Brain pericyte (primary cell): ENCODE data around the gene SHH.
A peak's percentile ranks its signal among the peaks of the same experiment; 100 is the strongest.

Experiments
- DNase-seq: peaks from one replicate; pipeline ENCODE4 v3.0.0-alpha.2; 2012; ENCODE audit warnings: low read depth, low spot score

Gene SHH

DNA sequence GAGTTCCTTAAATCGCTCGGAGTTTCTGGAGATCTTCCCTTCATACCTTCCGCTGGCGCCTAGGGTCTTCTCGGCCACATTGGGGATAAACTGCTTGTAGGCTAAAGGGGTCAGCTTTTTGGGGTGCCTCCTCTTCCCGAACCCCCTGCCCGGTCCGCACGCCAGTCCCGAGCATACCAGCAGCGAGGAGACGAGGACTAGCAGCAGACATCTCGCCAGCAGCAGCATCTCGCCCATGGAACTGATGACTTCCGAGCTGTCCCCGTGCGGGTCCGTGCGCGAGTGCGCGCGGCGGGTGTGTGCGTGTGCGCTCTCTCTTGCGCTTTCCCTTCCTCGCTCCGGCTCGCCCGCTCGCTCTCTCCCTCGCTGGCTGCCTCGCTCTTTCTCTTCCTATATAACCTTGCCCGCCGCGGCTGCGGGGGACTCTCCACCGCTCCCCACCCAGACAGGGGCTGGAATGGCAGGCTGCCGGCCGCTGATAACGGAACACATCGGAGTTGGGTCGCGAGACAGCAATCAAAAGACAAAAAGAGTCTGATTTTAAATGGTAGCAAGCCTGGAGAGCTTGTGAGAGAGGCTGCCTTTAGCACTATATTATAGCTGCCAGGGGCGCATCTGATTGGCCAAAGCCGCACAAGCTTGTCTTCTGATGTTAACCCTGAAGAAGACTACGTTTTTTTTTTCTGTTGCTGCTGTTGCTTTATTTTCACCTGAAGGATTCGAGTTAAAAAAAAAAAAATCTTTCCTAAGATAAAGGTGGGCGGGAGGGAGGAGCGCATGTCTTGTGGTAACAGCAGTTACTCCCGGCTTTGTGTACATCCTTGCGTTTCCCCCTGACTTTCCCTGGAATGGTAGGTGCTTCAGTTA, at the start of gene SHH:
Gene SHH (minus strand): TSS at position 569 of the 867 bp plus-strand sequence. CDS start 341 bp downstream, at position 228.
- no peak for DNase-seq

DNA sequence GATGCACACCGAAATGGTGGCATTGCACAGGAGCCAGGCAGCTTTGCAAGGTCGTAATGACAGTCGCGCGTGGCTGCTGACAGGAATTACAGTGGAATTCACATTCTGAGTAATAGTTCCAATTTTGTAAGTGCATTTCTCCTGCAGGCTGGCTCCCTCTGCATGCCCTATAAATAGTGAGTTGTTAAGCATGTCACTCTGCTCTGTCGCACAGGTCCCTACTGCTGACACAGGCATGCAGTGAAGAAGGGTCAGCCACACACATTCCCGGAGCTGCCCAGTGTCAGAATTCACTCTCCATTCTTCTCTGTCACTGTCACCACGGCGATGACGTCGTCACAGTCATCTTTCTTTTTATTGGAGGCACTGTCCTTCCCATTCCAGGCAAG, 49.2 kb upstream of the SHH start:
- no peak for DNase-seq

DNA sequence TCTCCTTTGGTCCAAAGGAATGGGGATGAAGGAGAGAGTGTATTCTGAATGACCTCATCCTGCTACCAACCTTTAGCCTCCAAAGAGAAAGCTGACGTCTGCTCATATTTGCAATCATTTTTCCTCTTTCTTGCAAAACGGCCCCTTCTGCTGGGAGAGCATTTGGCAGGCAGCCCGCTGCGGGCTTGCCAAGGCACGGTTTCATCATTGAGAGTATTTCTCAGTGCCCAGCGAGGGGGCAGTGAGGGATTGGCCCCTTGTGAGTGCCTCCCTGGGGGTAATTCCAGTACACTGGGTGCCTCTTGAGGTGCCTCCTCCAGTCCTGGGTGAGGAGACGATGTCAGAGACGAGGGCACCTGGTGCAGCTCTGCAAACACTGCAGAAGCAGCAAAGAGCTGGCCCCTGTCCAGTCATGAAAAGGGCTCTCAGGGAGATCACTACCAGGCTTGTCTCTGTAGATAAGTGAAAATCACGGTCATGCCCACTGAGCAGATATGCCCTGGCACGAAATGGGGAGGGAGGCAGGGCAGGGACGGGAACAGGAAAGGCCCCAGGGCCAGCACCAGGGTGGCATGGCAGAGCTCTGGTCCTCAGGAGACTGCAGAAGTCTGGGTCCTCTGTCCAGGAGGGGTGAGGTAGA, 48.7 kb upstream of the SHH start:
- DNase-seq = peak; percentile 62

DNA sequence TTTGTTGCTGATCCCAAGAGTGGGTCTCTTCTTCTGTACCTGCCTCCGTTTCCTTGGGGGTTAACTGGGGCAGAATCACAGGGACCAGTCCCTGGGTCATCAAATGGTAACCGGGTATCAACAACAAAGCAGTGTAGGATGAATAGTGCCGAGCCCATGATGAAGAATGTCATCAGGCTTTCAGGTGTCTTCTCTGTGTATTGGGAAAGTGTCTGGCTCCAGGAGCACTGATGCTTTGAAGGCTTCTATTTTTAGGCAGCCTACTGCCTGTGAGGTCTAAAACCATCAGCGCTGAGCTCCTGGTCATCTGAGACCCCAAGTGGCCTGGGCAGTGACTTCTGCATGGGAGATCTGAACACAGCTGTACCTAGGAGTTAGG, 48.2 kb upstream of the SHH start:
- DNase-seq = no peak

DNA sequence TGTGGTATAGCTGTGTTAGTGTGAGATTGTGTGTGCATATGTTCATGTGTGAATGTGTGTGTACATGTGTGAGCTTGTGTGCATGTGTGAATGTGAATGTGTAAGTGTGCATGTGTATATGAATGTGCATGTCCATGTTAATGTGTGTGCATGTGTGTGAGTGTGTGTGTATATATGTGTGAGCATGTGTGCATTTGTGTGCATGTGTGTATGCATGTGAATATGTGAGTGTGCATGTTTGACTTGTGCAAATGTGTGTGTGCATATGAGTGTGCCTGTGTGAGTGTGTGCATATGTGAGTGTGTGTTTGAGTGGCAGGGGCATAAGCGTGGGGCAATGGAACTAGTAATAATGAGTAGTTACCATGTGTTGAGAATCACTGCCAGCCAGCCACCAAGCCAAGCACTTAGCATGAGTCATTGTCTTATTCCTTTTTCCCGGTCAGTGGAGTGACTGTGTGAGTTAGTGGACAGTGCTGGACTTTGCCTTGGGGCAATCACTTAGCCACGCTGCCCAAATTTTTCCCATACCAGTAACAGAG, 46.3 kb upstream of the SHH start:
- DNase-seq = no peak

DNA sequence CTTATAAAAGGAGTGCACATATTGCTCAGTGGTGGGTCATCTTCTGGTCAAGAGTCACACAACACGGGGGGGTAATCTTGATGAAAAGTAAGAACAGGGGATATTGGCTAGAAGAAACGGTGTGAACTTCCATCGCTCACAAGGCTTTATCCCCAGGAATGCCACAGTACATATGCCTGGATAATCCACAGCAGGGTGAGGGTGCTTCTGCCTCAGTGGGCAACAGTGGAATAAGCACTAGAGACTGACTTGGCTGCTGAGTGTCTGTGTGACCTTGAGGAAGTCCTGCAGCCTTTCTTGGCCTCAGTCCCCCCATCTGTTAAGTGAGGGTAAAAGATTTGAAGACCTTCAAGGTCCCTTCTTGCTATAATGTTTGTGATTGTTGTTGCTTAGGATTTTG, 44.9 kb upstream of the SHH start:
- no peak for DNase-seq

DNA sequence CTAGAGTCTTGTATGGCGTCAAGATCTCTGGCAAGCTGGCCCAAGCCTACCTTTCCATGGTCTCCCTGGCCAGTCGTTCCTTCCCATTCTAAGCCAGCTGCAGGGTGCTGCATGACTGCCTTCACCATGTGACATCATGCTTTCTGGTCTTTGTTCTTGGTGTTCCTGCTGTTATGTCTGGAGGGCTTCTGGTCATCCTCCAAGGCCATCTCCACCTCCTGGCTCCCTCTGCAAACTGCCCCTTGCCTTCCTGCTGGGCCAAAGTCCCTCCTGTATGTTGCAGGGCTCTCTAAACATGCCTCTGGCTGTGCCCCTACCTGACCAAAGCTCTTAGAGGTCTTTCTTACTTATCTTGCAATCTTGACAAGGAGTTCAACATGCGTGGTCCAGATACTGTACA, 44.4 kb upstream of the SHH start:
- no peak for DNase-seq

DNA sequence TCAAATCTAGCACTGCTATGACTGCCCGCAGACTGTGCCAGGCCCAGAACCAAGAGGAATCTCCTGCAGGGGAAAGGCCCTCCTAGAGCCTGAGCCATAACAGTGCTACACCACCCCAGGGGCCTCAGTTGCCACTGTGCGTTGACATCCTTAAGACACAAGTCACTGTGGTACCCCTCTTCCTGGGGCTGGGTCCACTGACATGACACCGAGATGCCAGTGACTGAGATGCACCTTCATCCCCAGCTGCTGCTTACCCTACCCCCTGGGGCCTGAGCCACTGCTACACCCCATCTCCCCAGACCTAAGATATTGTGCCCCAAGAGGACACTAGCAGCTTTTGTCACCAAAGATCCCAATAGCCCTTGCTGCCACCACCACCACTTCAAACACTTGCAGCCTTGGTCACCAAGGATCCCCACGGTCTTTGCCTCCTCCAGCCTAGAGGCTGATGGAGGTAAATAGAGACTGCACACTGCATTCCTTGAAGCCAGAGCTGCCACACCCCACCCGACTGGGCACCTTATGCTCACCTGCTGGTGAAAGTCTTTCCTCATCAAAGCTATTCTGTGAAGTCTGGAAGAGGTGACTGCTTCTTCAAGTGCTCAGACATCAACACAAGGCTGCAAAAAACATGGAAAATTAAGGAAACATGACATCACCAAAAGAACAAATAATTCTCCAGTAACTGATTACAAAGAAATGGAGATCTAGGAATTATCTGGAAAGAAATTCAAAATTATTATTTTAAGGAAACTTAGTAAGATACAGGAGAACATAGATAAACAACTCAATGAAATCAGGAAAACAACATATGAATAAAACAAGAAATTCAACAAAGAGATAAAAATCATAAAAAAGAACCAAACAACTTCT, 40.4 kb upstream of the SHH start:
- DNase-seq = no peak

DNA sequence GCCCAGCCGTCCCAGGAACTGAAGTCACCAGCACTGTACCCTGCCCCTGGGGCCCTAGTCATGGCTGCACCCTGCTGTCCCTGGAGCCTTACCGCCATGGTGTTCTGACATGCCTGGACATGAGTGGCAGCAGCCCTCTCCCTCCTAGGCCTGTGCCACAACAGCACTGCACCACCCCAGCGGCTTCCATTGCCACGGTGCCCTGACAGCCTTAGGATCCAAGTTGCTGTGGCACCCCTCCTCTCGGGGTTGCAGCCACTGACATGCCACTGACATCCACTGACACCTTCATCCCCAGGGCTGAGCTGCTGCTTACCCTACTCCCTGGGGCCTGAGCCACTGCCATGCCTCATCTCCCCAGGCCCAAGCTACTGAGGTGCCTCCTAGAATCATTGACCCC, 39.6 kb upstream of the SHH start:
- no peak for DNase-seq

DNA sequence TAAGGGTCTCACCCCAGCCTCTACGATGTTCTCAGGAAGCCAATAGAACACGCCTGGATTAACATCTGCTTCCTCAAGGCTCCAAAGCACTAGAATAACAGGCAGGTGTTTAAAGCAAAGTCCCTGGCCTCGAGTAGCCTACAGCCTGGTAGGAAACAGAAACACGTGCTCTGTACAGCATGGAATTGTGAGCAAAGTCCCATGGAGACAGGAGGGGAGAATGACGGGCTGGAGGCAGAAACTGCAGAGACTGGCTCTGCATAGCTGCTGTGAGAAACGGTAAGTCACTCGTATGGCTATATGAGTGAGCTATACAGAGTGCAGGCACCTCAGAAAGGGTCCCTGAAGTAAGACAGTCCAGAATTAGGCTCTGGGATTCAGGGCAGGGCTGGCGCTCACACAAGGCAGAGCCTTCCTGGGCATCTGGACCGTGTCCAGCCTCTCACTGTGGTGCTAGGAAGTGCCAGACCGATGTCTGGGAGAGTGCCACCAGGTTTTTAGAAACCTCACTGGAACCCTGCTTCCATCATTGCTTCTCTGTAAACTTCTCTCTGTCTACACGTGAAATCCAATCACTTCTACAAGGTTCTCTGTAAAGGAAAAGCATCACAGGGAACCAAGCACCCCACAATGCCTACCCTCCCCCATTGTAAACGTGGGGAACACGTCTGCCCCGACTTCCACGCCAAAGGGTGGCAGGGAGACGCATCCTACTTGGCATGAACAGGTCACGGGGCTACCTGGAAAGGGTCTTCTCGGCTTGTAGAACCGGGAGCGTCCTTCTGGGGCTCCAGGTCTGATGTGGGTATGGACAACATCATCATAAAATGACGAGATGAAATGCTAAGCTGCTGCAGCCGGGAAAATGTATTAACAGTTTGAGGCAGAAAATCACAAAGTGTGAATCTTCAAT, 38.8 kb upstream of the SHH start:
- no peak for DNase-seq

DNA sequence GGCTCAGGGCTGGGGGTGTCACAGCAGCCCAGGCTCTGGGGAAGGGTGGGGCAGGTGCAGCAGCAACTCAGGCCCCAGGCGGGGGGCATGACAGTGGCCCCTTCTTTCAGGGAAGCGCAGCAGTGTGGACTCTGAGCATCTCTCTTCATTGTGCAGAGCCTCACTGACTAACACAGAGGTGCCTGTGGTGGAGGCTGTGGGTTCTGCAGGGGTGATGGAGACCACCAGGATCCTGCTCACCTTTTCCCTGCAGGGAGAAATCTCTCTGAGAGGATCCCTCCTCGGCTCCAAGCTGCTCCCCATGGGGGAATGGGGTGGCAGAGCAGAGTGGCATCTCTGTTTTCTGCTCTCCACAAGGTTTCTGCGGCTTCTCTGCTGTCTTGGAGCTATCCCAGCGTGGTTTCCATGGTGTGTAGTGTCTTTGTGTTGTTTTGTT, 37.8 kb upstream of the SHH start:
- no peak for DNase-seq

DNA sequence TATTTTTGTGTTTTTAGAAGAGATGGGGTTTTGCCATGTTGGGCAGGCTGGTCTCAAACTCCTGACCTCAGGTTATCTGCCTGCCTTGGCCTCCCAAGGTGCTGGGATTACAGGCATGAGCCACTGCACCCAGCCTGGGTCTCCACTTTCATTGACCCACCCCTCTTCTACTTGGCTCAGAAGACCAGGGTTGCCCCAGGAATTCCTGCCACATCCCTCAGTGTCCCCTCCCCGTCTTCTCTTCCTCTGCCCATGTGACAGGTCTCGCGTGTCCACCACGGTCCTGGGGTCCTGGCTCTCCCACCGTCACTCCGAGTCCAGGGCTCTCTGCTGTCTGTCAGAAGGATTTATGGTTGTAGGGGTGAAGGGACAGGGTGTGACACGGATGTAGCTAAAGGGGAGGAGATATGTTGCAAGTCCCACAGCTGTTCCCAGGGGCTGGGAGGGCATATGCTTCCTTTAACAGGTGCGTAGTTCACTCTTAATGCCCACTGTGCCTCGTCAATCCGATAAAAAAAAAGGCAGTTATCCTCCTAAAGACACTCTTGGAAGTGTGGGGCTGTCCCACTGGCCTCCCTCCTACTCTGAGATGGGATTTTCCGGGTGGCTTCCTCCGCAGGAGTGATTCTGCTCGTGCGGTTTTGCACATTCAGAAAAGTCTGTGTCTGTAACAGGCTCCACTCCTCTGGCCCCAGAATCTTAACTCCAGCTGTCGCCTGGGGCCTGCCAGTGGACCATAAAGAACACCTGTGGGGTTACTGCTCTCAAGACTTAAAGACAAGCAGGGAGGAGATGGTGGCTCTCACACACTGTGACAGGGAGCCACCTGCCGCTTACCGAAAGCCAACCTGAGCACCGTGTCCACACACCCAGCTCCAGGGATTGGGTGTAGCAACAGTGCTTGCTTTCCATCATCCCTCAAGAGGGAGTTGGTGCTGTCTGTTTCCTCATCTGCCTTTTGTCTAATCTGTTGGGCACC, 36.7 kb upstream of the SHH start:
- no peak for DNase-seq

DNA sequence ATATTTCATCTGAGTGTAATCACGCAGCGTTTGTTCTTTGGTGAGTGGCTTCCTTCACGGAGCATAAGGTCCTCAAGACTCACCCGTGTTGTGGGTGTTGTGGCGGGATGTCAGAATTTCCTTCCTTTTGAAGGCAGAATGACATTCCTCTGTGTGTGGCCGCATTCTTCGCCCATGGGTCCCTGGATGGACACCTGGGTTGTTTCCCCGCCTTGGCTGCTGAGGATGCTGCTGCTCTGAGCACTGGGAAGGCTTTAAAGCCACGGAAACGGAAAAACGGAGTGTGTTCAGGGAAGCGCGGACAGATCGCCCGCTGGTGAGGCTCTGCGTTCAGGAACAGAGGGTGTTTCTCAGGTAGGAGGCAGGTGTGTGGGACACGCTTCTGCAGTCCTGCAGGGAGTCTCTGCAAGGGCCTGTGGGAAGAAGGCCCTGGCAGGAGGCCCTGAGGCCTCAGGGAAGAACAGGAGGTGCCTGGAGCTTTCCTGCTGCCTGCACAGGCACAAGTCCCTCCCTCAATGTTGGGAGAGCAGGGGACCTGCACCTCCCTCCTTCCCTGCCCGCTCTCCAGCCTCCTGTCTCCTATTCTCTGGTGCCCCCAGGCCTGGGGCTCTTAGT, 35.7 kb upstream of the SHH start:
- DNase-seq = no peak

DNA sequence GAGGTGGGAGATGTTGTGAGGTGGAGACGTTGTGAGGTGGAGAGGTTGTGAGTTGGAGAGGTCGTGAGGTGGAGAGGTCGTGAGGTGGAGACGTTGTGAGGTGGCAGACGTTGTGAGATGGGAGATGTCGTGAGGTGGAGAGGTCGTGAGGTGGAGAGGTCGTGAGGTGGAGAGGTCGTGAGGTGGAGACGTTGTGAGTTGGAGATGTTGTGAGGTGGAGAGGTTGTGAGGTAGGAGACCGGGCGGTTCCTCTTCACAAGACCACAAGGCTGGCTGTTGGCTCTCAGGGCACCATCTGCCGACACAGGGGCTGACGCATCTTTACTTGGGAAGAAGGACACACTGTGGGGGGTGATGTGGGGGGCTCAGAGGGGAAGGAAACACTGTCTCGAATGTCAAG, 34.7 kb upstream of the SHH start:
- DNase-seq = no peak

DNA sequence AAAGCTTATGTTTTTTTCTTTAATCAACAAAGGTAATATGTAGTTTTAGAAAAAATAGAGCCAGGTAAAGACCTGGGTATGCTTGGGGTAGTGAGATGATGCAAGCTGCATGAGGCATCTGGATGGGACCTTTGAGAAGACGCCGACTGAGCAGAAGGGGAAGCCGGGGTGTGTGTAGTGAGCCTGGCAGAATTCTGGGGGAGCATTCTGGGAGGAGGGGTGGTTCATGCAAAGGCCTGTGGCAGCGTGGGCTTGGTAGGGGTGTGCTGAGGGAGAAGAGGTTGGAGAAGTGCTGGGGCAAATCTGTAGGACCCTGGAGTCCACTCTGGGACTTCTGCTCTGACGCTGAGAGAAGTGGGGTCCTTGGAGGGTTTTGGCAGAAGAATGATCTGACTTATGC, 33.9 kb upstream of the SHH start:
- DNase-seq = no peak

DNA sequence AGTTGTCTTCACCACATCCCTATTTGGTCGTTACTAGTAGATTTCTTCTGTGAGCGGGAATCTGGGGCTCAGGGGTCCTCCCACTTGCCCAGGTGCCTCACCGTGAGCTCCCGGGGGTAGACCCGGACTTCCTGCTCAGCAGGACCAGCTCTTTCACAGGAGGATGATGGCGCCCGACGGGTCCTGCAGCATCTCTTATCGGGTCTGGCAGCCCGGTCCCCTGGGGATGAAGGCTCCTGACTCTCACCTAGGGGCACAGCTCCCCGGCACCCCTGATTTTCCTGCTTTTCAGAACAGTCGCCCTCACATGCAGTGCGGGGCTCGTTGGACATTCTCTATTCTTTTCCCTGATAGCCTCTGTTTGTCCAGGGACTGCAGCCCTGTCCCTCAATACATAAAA, 33.0 kb upstream of the SHH start:
- DNase-seq = no peak

DNA sequence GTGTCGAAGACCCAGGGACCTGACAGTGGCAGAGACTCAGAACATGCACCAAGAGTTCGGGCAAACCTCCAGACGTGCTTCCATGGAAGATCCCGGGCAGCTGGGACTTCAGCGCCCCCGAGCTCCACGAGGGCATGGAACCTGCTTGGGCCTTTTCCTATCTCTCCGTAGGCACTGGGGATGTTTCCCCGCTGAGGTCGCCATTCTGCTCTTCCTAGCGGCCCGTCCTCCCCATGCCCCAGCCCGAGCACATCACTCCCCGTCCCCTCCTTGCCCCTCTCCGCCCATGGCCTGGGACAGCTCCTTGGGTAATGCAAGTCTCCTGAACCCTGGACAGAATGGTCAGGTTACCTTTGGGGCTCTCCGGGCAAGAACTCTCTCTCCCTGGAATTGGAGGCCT, 32.3 kb upstream of the SHH start:
- no peak for DNase-seq

DNA sequence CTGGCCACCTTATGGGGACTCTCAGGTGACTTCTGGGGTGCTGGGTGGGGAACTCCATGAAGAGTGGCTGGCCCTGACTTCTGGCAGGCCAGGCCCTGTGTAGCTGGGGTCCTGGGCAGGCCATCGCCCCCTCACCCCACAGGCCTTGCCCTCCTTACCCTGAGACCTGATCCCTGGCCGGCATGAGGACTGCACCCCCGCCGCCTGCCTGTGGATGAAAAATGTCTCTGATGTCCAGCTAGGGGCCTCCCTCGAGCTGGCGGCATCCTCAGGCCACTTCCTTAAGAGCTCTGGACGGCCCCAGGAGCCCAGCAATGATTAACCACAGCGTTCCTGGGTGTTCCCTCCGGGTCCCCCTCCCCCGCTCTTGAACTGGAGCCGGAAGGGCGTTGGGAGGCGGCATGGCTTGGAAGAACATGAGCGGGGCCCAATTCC, 31.8 kb upstream of the SHH start:
- no peak for DNase-seq

DNA sequence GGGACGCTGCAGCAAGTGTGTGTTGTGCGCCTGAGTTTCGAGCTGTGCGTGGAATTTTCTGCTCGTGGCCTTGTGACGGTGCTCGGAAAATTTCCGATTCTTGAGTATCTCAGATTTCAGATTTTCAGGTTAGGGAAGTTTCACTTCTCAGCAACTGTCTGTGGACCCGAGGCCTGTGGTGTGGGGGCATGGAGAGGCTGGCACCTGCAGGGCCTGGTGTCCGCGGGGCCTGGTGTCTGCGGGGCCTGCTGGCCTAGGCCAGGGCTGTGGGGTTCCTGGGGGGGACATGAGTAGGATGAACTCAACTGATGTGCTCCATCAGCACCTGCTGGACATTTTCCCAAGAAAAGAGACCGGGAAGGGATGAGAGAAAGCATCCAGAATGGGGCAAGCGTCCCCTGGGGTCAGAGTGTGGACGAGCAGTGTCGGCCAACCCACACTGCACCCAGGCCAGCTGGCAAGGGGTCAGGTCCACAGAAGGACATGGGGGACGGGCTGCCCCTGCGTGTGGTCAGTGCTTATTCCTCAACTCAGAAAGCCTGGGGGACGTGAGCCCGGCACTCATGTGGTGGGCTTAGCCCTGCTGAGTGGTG, 31.3 kb upstream of the SHH start:
- no peak for DNase-seq
